ENCODE measurements around the gene CLEC4F. TPM values are rescaled to one million over a fixed set of nuclear protein-coding genes. Genes with fewer than 3 reads are reported as not detected.

CLEC4F gene
- total RNA-seq, 1 experiment from 2014 or later, result not detected

DNA sequence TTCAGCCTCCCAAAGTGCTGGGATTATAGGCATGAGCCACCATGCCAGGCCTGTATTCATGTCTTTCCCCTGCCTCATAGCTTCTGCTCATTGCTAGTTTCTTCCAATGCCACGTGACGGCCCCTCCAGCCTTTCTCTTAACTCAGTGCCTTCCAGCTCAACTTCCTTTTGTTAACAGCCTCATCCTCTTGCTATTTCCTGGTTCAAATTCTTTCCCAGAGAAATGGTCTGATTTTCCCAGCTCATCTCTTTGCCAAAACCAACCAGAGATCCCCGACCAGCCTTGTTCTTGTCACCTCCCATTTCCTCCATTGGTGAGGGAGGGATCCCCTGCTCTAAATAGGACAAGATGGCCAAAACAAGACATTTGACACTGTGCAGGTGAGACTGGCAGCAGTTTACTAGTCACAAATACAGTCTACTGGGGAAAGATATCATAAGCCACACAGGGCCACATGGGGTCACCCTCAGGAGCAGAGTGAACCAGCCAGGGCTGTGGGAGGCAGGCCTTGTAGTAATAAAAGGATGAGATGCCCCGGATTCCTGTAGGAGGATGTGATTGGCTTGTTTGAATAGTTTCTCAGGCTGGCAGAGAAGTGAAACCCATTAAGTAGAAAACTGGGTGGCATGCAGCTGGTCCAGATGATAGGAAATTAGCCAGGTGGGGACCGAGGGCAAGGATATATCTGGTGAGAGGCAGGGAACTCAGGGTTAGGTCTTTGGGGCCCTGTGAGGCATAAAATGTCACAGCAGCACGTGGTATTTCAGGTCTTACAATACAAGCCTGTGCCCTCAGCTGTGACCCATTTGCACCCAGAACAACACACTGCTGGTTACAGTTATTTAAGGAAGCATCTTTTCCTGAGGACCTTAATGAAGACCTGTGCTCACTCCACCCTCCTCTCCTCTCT lies 8.8 kb upstream of the CLEC4F start:
- no peak for DNase-seq
- H3K4me3 Mint-ChIP-seq (ENCODE audit: unreplicated experiment), result no peak overlapping the region
- no peaks in the 10 kb centered on the region for H3K36me3 Mint-ChIP-seq (ENCODE audit: insufficient read depth, unreplicated experiment)
- ChIA-PET CTCF (no interaction called here), POLR2A (no interaction called here)
- H3K4me1 ChIP-seq, result no peaks in the 10 kb centered on the region
- no peak overlapping the region for H3K4me3 ChIP-seq (ENCODE audit: low read depth, low read length)
- no peak overlapping the region for H3K27ac Mint-ChIP-seq (ENCODE audit: unreplicated experiment)
- BruUV-seq (replicated peaks), result no TSS peak
- TF ChIP-seq, protein P1, sequence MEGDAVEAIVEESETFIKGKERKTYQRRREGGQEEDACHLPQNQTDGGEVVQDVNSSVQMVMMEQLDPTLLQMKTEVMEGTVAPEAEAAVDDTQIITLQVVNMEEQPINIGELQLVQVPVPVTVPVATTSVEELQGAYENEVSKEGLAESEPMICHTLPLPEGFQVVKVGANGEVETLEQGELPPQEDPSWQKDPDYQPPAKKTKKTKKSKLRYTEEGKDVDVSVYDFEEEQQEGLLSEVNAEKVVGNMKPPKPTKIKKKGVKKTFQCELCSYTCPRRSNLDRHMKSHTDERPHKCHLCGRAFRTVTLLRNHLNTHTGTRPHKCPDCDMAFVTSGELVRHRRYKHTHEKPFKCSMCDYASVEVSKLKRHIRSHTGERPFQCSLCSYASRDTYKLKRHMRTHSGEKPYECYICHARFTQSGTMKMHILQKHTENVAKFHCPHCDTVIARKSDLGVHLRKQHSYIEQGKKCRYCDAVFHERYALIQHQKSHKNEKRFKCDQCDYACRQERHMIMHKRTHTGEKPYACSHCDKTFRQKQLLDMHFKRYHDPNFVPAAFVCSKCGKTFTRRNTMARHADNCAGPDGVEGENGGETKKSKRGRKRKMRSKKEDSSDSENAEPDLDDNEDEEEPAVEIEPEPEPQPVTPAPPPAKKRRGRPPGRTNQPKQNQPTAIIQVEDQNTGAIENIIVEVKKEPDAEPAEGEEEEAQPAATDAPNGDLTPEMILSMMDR (IDR thresholded peaks at IDR 0.05; ENCODE audit: insufficient read depth in 1 of 2, low read depth in 1 of 2, low read length in 1 of 2, severe bottlenecking in 1 of 2, unreplicated experiment in 1 of 2), result no peak
- no peaks in the 10 kb centered on the region for H3K9me3 ChIP-seq
- peaks cover 18% of the 10 kb centered on the region for H3K27me3 Mint-ChIP-seq (ENCODE audit: insufficient read depth, unreplicated experiment)
- no peaks in the 10 kb centered on the region for H3K4me1 Mint-ChIP-seq (ENCODE audit: low read depth, unreplicated experiment)
- no peaks in the 10 kb centered on the region for H3K9me3 Mint-ChIP-seq (ENCODE audit: unreplicated experiment)
- H3K36me3 ChIP-seq (ENCODE audit: control insufficient read depth, insufficient read depth, low read length), result no peaks in the 10 kb centered on the region
- intact Hi-C loops (cut with micrococcal nuclease; ENCODE audit: unreplicated experiment), result no loop called here
- no peaks in the 10 kb centered on the region; the same call in 1 of the 2 replicates for H3K27me3 ChIP-seq (replicated peaks; ENCODE audit: control insufficient read depth, insufficient read depth, low read length)

DNA sequence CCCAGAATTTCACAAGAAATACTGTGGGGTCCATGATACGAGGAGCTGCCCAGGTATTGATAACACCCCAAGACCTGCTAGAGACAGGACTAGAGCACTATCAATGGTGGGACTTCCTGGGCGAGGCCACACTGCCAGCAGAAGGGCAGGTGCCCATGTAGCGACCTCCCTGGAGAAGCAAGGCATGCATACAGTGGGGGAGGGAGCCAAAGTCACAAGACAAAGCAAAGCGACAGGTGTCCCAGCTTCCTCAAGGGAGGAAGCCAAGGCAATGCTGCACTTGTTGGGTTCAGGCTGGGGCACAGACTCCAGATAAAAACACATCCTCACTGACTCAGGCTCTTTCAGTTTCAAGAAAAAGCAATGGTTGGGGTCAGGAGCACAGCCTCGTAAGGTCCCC lies 7.7 kb upstream of the CLEC4F start:
- ChIA-PET CTCF (no interaction called here), POLR2A (no interaction called here)
- no peaks in the 10 kb centered on the region for H3K9me3 ChIP-seq
- intact Hi-C loops (cut with micrococcal nuclease; ENCODE audit: unreplicated experiment), result no loop called here
- Mint-ChIP-seq H3K36me3 (ENCODE audit: insufficient read depth, unreplicated experiment) (no peaks in the 10 kb centered on the region), H3K4me1 (ENCODE audit: low read depth, unreplicated experiment) (no peaks in the 10 kb centered on the region), H3K9me3 (ENCODE audit: unreplicated experiment) (no peaks in the 10 kb centered on the region), H3K27me3 (ENCODE audit: insufficient read depth, unreplicated experiment) (peaks cover 18% of the 10 kb centered on the region), H3K4me3 (ENCODE audit: unreplicated experiment) (no peak overlapping the region), H3K27ac (ENCODE audit: unreplicated experiment) (no peak overlapping the region)
- no peaks in the 10 kb centered on the region for H3K4me1 ChIP-seq
- DNase-seq, result no peak
- H3K27me3 ChIP-seq (replicated peaks; ENCODE audit: control insufficient read depth, insufficient read depth, low read length), result no peaks in the 10 kb centered on the region; the same call in 1 of the 2 replicates
- no peak overlapping the region for H3K4me3 ChIP-seq (ENCODE audit: low read depth, low read length)
- BruUV-seq (replicated peaks), result no TSS peak
- H3K36me3 ChIP-seq (ENCODE audit: control insufficient read depth, insufficient read depth, low read length), result no peaks in the 10 kb centered on the region
- TF ChIP-seq, protein P1 (IDR thresholded peaks at IDR 0.05; ENCODE audit: insufficient read depth in 1 of 2, low read depth in 1 of 2, low read length in 1 of 2, severe bottlenecking in 1 of 2, unreplicated experiment in 1 of 2), result no peak

DNA sequence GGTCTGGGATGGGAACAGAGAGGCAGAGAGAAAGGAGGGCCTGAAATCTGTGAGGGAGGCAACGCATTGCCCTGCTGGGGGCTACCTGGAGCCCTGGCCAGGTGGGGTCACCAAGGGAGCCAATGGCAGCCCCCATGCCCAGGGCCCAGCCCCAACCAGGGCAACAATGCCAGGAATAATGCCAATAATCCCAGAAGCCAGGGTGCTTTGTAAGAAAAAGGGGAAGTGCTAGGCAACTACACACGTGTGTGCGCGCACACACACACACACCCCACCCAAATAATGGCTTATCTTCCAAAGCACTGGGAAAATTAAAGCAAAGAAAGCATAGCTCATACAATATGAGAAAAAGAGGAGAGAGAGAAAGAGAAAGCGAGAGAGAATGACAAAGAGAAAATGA lies 7.0 kb upstream of the CLEC4F start:
- no TSS peak for BruUV-seq (replicated peaks)
- ChIA-PET CTCF (no interaction called here), POLR2A (no interaction called here)
- no peak overlapping the region for H3K4me3 ChIP-seq (ENCODE audit: low read depth, low read length)
- H3K27me3 Mint-ChIP-seq (ENCODE audit: insufficient read depth, unreplicated experiment), result peaks cover 23% of the 10 kb centered on the region
- H3K9me3 ChIP-seq, result no peaks in the 10 kb centered on the region
- no peak overlapping the region for H3K4me3 Mint-ChIP-seq (ENCODE audit: unreplicated experiment)
- no peaks in the 10 kb centered on the region for H3K36me3 ChIP-seq (ENCODE audit: control insufficient read depth, insufficient read depth, low read length)
- TF ChIP-seq, protein P1 (IDR thresholded peaks at IDR 0.05; ENCODE audit: insufficient read depth in 1 of 2, low read depth in 1 of 2, low read length in 1 of 2, severe bottlenecking in 1 of 2, unreplicated experiment in 1 of 2), result no peak
- no peaks in the 10 kb centered on the region; the same call in 1 of the 2 replicates for H3K27me3 ChIP-seq (replicated peaks; ENCODE audit: control insufficient read depth, insufficient read depth, low read length)
- no peaks in the 10 kb centered on the region for H3K9me3 Mint-ChIP-seq (ENCODE audit: unreplicated experiment)
- no peak for DNase-seq
- H3K27ac Mint-ChIP-seq (ENCODE audit: unreplicated experiment), result no peak overlapping the region
- H3K4me1 ChIP-seq, result no peaks in the 10 kb centered on the region
- no peaks in the 10 kb centered on the region for H3K4me1 Mint-ChIP-seq (ENCODE audit: low read depth, unreplicated experiment)
- intact Hi-C loops (cut with micrococcal nuclease; ENCODE audit: unreplicated experiment), result no loop called here
- no peaks in the 10 kb centered on the region for H3K36me3 Mint-ChIP-seq (ENCODE audit: insufficient read depth, unreplicated experiment)

All from Caco-2 (cell line).